DMS 273 (cell line): Measurements from ENCODE around the gene COL4A1.

ENCODE experiments used
- DNase-seq: peaks from one replicate; lab custom pipeline; 2025; ENCODE audit not compliant: unreplicated experiment; lab: John Stamatoyannopoulos, UW

Gene COL4A1

DNA sequence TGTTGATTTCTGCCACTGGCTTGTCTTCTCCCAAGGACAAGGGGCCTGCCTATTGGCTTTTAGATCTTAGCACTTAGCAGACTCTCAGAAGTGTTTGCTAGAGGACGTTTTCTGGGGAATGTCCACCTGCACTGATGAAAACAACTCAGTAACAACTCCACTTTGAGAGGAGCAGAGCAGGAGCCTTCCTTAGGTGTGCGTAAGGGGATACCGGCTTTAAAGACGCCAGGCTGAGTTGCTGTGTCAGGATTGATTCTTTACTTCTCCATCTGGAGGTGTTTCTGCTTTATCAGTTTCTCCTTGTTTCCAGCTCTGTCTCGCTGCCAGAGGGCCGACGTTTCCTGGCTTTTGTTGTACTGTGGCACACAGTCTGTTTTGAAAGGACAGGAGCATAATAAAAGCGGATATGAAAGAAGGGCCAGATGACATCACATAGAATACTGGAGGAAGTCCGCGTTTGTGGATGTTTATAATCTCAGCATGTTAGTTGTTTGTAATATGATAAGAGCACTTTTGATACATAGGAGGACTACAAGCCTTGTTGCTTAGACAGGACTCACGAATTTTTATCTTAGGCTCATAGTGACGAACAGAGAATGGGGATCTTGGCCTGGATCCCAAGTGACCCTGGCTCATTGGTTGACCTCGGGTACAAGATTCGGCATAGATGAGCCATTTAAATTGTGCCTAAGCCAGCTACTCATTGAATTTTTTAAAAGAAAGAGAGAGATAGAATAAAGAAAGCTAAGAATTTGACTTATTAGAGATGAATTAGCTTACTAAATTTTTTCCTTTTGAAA is 34.7 kb upstream of the COL4A1 start:
- no peak for DNase-seq

- DNase-seq: no peak
These were observed 34.0 kb upstream of the COL4A1 start for GRCh38 chr13:110340812-110341444.

DNA sequence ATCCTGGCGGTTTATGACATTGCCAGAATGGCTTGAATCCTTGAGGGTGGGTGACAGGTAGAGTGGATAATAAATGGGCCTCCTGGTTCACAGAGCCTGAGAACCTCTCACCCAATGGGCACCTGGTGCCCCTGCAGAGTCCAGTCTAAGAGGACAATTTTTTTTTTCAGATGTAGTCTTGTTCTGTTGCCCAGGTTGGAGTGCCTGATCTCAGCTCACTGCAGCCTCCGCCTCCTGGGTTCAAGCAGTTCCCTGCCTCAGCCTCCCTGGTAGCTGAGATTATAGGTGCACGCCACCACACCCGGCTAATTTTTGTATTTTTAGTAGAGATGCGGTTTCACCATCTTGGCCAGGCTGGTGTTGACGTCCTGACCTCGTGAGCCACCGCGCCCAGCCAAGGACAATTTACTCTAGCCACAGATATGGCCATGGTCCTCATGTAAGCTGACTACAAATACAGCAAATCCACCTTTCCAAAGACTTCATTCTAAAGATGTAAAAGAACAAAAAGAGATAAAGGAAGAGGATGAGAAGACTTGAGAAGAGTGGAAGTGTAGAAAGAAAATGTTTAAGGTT is 33.1 kb upstream of the COL4A1 start:
- no peak for DNase-seq

GRCh38 chr13:110339263-110339662 is 32.3 kb upstream of the COL4A1 start:
- no peak for DNase-seq

DNA sequence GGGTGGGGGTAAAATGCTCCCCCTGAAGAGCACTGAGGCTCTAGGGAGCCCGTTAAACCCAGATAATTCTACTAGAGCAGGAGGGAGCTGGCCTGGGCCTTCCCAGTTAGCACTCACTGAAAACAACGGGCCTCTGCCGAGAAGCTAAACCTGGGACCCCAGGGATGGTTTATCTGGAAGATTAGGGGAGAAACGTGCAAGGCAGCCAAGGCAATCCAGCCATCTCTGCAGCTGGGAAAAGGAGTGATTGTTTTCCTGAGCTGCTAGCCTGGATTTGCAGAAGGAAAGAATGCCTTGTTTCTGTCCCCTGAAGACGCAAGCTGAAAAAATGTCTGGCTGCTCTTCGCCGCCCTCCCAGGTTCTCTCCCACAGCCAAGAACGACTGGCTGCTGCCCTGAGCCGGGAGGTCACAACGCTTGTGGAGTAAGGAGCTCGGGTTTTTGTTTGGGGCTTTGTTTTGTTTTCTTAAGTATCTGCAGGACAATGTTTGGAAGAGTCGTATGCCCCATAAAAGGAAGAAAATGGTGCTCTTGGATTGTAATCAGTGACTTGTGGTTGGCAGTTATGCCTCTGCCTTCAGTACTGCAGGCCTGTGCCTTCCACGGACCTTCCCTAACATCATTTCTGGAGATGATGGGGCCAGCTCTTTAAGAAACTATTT is 31.6 kb upstream of the COL4A1 start:
- no peak for DNase-seq

DNA sequence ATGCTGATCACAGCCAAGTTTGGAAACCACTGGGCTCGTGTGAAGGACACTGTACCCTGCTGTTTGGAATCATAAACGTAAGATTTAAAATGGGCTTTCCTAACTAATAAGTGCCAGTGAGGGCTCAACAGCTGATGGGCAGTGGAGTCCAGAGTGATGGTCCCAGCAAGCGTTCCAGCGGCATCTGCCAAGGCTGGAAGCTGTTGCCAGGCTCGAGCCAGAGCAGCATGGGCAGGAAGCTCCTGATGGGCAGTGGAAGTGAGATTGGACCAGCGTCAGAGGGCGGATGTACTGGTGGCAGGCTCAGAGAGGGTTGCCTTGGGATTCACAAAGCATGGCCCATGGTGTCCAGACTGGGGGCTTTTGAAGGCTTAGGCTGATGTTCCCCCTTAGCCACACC is 30.3 kb upstream of the COL4A1 start:
- DNase-seq: no peak

DNA sequence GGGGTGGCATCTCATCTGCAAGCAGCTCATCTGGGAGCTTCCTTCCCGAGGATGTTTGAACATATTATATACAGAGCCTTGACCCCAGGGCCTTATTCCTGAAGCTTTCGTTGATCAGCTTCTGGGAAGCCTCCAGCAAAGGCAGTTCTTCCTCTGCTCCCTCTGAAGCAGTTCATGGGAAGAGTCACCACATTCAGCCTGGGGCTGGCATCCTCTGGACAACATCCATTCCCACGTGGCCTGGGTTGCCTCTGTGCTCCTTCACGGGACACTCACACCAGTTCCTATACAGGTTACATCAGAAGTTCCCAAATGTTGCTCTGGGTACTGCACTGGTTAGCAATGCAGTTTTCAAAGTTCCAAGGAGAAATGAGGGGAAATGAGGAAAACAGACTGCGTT is 29.7 kb upstream of the COL4A1 start:
- DNase-seq: no peak

GRCh38 chr13:110336108-110336507 is 29.2 kb upstream of the COL4A1 start:
- no peak for DNase-seq

- no peak for DNase-seq
These were observed 28.0 kb upstream of the COL4A1 start for GRCh38 chr13:110334841-110335490.

GRCh38 chr13:110334256-110334655 is 27.3 kb upstream of the COL4A1 start:
- no peak for DNase-seq

DNA sequence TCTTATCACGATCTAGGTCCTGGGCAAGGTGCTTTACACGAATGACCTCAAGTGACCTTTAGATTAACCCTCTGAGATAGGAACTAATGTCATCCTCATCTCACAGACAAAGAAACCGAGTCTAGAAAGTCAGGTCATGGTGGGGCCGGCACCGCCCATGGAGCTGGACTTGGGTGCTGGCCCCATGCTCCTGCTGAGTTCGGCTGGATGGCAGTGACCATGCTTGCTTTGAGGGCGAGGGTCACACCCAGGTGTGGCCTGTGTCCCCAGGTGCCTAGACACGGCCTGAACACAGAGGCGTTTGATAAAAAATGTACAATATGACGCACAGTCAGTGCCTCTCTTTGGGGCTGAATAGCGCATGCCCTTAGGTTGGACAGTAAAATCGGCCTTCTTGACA is 26.9 kb upstream of the COL4A1 start:
- DNase-seq: no peak

- no peak for DNase-seq
These were observed 25.8 kb upstream of the COL4A1 start for GRCh38 chr13:110332750-110333149.

DNA sequence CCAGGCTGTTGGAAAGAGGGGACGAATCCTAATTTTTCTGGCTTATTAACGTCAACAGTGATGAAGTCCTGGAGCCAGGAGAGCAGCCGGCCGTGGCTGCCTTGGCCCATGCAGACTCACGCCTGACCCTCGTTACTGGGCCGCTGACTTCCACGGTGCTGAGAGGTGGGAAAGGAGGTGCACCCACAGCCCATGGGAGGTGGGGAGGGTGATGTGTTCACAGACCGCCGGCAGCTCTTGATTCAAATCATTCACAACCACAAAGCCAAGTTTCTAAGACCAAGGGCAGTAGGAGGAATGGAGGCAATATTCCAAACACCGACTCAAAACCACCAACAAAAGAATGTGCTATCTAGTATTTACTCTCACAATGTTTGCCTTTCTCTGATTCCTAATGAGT is 24.4 kb upstream of the COL4A1 start:
- DNase-seq: no peak

- DNase-seq: no peak
These were observed 23.6 kb upstream of the COL4A1 start for GRCh38 chr13:110330491-110331011.

GRCh38 chr13:110329798-110330461 is 23.0 kb upstream of the COL4A1 start:
- DNase-seq: no peak

- no peak for DNase-seq
These were observed 22.3 kb upstream of the COL4A1 start for GRCh38 chr13:110329258-110329657.

- no peak for DNase-seq
These were observed 21.6 kb upstream of the COL4A1 start for GRCh38 chr13:110328573-110328972.

DNA sequence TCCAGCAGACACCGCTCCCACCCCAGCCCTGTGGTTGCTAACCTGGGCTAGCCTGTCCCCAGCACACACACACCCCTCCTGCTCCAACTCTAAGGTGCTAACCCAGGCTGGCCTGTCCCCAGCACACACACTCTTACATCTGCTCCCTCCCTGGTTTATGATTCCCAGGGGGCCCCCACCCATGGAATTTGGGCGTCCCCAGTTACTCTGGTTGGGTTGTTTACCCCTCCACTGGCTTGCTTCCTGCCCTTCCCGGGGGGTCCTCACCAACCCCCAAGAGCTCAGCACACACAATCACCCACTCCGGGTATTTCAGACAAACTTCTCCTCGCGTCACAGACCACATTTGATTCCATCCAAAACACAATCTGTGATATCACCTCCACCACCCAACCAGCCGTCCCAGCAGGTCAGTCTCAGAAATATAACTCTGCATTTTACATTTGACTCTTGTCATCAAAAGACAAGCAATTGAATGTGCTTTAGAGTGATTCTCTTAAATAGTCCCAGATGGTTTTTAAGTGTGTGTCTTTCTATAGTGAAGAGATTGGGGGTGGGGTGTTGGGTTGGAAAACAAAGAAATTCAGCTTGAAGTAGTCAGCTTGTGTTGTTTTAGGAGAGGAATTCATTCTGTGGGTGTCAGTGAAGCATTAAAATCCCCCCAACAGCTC is 20.2 kb upstream of the COL4A1 start:
- no peak for DNase-seq

GRCh38 chr13:110326263-110326904 is 19.4 kb upstream of the COL4A1 start:
- peak; percentile 4 for DNase-seq
